Esophagus (tissue), 2 donors: ENCODE measurements around the gene IFT172. TPM values are rescaled to one million over a fixed set of nuclear protein-coding genes. Genes with fewer than 3 reads are reported as not detected.

Source experiments
- H3K27ac ChIP-seq, 2 donors: one replicate each; pipeline ENCODE4 v1.5.1; 2013; ENCODE audit warnings: low read depth in 2 of 2, mild to moderate bottlenecking in 2 of 2, inconsistent platforms in 1 of 2, low read length in 1 of 2, moderate library complexity in 1 of 2
- H3K27me3 ChIP-seq, 2 donors: one replicate each; pipeline ENCODE4 v1.6.1; 2013; ENCODE audit warnings: low read length in 2 of 2, control low read depth in 1 of 2, mild to moderate bottlenecking in 1 of 2; ENCODE audit not compliant: insufficient read depth in 2 of 2, control insufficient read depth in 1 of 2
- H3K36me3 ChIP-seq, 2 donors: one replicate each; pipeline ENCODE4 v1.6.1; 2013; ENCODE audit warnings: low read length in 1 of 2; ENCODE audit not compliant: control insufficient read depth in 2 of 2, insufficient read depth in 2 of 2
- H3K4me1 ChIP-seq, 2 donors: one replicate each; pipeline ENCODE4 v1.6.1; 2013; ENCODE audit warnings: low read length in 1 of 2; ENCODE audit not compliant: control insufficient read depth in 2 of 2, insufficient read depth in 2 of 2
- H3K4me3 ChIP-seq, 2 donors: one replicate each; pipeline ENCODE4 v1.5.1; 2013; ENCODE audit warnings: low read length in 2 of 2, mild to moderate bottlenecking in 2 of 2, low read depth in 1 of 2, moderate library complexity in 1 of 2
- H3K9me3 ChIP-seq, 2 donors: one replicate each; pipeline ENCODE4 v1.6.1; 2013; ENCODE audit warnings: mild to moderate bottlenecking in 2 of 2, low read depth in 1 of 2, low read length in 1 of 2, moderate library complexity in 1 of 2; ENCODE audit not compliant: control insufficient read depth in 2 of 2, insufficient read depth in 1 of 2
- WGBS, 2 donors: extraction: QIAGEN DNeasy Blood & Tissue Kit; methylation state at CpG; one replicate each; pipeline ENCODE4 v1.1.7; 2013; 5-methylcytosine and 5-hydroxymethylcytosine counted together
- polyA plus RNA-seq, 2 donors: library from polyadenylated mRNA; stranded (reverse); fragments of 200-250 nt; gene quantifications; one replicate each; pipeline ENCODE4 v1.2.3, GENCODE V29; 2013
- donor health status: healthy with polysubstance abuse.
- donor health status: Bipolar disorder and iron deficiency.

The IFT172 gene
- polyA plus RNA-seq, 2 donors = 12.8 to 27.5 TPM

DNA sequence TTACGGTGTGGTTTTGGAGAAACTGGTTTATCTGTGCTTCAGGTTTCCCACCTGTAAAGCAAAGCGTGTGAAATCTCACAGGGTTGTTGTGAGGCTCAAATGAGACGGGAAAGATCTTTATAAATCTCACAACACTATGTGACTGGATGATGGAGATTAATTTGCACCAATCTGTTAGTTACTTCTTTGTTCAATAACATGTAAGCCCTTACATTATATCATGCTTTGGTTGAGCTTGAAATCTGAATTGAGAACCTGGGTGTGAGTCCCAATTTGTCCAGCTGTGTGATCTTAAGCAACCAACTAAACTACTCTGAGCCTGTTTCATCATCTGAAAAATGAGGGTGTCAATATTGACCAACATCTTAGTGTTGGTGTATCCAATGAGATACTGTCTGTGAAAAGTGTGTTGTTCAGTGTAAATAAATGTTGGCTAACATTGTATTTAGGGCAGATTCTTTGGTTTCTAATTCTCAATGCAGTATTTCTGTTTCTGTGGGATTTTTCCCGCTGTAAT, 6.4 kb upstream of the IFT172 start:
- Histone ChIP-seq H3K4me3 (no peak overlapping the region), H3K36me3 (peaks cover 0 to 3% of the 10 kb centered on the region in 2 donors), H3K27ac (no peak overlapping the region), H3K4me1 (peaks cover 5 to 14% of the 10 kb centered on the region in 2 donors), H3K9me3 (no peaks in the 10 kb centered on the region), H3K27me3 (no peaks in the 10 kb centered on the region)
- 46 to 69% methylated on average over 4 of the region's 4 CpGs for WGBS, 2 donors

- peak within 1 kb of the TSS in 1 of 2 donors; percentile 34 for H3K27ac ChIP-seq
- H3K4me3 ChIP-seq = peak within 1 kb of the TSS; percentile 61 to 67
- WGBS, 2 donors = 1 to 2% methylated on average over 38 to 70 of the region's 70 CpGs
- H3K9me3 ChIP-seq = no peaks in the 10 kb centered on the region
- H3K36me3 ChIP-seq = peaks cover 0 to 3% of the 10 kb centered on the region in 2 donors
- peaks cover 5 to 14% of the 10 kb centered on the region in 2 donors for H3K4me1 ChIP-seq
- H3K27me3 ChIP-seq = no peaks in the 10 kb centered on the region
Observed at GRCh38 chr2:27494944-27495554, 5.5 kb upstream of the IFT172 start, which contains the start of gene FNDC4. Gene FNDC4 (minus strand): TSS chr2:27495200. CDS start chr2:27494679, 521 bp downstream.

DNA sequence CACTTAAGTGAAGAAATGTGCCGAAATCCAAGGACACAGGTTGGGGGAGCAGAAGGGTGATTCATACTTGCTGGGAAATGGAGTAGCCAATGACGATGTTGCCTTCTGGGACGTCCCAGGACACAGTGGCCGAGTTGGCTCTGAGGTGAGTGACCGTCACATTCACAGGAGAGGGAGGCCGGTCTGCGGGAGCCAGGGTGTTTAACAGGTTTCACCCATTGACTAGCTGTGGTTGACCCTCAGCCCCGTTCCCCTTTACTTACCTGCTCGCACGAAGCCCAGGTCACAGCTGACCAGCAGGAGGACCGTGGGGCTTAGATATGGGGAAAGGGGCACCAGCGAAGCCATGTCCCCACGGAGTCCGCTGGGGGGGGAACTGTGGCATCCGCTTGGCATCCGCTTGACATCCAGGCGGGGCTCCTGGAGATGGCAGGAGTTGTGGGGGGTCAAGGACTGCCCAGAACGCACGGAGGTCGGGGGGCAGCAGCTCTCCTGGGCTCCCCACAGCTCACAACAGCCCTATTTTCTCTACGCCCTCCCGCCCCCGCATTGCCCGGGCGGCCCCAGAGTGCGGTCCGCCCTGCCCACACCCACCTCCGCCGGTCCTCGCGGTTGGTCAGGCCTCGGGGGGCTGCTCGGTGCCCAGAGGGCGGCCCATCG, 4.9 kb upstream of the IFT172 start:
- WGBS, 2 donors = 24 to 31% methylated on average over 28 to 35 of the region's 35 CpGs
- Histone ChIP-seq H3K27me3 (no peaks in the 10 kb centered on the region), H3K9me3 (no peaks in the 10 kb centered on the region), H3K4me3 (peak overlapping the region; percentile 61 to 67), H3K4me1 (peaks cover 5 to 14% of the 10 kb centered on the region in 2 donors), H3K36me3 (peaks cover 0 to 3% of the 10 kb centered on the region in 2 donors), H3K27ac (peak overlapping the region in 1 of 2 donors; percentile 34)

DNA sequence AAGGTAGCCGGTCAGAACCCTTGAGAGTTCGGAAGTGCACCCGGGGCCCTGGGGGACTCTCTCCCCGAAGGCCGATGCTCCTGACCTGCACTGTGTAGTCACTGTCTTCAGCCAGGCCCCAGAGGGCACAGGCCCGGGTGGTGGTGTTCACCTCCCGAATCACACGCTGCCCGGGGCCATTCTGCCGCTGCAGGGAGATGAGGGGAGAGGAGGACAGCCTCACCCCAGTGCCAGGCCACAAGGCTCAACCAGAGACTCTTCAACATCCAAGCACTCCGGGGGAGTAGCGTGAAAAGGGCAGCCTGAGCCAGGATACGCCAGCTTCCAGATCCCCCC, 4.4 kb upstream of the IFT172 start:
- H3K36me3 ChIP-seq = peaks cover 0 to 3% of the 10 kb centered on the region in 2 donors
- no peaks in the 10 kb centered on the region for H3K27me3 ChIP-seq
- no peaks in the 10 kb centered on the region for H3K9me3 ChIP-seq
- peaks cover 5 to 14% of the 10 kb centered on the region in 2 donors for H3K4me1 ChIP-seq
- peak overlapping the region; percentile 61 to 67 for H3K4me3 ChIP-seq
- peak overlapping the region in 1 of 2 donors; percentile 7 for H3K27ac ChIP-seq
- WGBS, 2 donors = 88 to 90% methylated on average over 13 of the region's 13 CpGs

DNA sequence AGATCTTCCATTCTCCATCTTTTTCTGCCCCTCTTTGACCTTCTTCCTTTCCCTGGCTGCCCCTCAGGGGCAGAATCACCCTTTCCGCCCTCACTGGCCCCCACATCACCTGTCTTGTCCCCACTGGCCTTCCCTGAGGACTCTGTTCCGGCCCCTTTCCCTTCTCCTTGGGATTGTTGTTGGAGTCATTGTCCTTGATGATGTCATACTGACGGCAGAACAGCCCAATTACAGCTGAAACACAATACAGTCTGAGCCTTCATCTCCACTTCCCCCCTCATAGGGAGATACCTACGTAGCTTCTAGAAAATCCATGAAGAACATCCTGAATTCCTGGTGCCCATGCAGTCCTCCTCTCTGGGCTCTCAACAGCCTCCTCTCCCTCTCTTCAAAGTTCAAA, 3.0 kb upstream of the IFT172 start:
- H3K9me3 ChIP-seq = no peaks in the 10 kb centered on the region
- peaks cover 0 to 3% of the 10 kb centered on the region in 2 donors for H3K36me3 ChIP-seq
- WGBS, 2 donors = 87 to 93% methylated on average over 4 of the region's 4 CpGs
- no peak overlapping the region for H3K4me3 ChIP-seq
- no peaks in the 10 kb centered on the region for H3K27me3 ChIP-seq
- no peak overlapping the region for H3K27ac ChIP-seq
- H3K4me1 ChIP-seq = peaks cover 5 to 11% of the 10 kb centered on the region in 2 donors

DNA sequence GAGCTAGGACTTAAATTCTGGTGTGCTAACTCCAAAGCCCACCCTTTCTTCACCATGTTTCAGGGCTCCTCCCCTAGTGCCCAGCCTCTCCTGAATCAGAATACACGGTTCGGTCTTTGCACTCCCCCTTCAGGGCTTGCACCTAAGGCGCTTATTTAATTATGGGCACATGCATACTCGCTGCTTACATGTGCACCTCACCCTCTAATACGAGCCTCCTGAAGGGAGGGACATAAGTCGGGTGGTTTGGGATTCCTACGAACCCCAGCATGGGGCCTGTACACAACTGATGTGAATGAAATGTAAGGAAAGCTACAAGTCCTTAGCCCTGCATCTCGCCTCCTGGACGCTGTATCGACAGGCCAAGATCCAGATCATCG, 435 bp downstream of the IFT172 start:
- peak overlapping the region; percentile 52 to 60 for H3K4me3 ChIP-seq
- peak overlapping the region; percentile 55 to 86 for H3K27ac ChIP-seq
- WGBS, 2 donors = 2 to 3% methylated on average over 11 of the region's 11 CpGs

DNA sequence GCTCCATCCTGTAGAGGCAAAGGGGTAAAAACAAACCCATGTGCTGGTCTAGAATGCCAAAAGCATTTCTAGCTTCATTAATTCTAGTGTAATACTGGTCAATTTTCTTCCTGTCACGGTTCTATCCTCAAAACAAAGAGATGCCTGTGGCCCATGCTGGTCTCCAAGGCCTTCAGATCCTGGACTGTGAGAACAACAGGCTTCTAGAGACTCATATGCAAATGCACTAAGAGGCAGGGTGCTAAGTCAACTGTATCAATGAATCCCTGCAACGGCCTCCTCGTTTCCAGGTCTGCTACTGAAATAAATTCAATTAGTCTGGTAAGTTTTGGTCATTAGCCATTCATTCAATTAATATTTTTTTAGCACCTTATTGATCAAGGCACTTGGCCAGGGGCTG, 4.0 kb downstream of the IFT172 start:
- no peaks in the 10 kb centered on the region for H3K27me3 ChIP-seq
- 73 to 74% methylated on average over 3 of the region's 3 CpGs for WGBS, 2 donors
- H3K4me1 ChIP-seq = no peaks in the 10 kb centered on the region
- no peaks in the 10 kb centered on the region for H3K9me3 ChIP-seq
- no peak overlapping the region for H3K4me3 ChIP-seq
- H3K27ac ChIP-seq = no peak overlapping the region
- H3K36me3 ChIP-seq = peaks cover 6 to 7% of the 10 kb centered on the region in 2 donors

More for the DNA sequence above, 435 bp downstream of the IFT172 start:
- Histone ChIP-seq H3K27me3 (no peaks in the 10 kb centered on the region), H3K4me1 (no peaks in the 10 kb centered on the region), H3K9me3 (no peaks in the 10 kb centered on the region), H3K36me3 (peaks cover 0 to 3% of the 10 kb centered on the region in 2 donors)

- Histone ChIP-seq H3K27ac (no peak overlapping the region), H3K36me3 (peaks cover 3 to 10% of the 10 kb centered on the region in 2 donors), H3K9me3 (no peaks in the 10 kb centered on the region), H3K4me3 (no peak overlapping the region), H3K27me3 (no peaks in the 10 kb centered on the region), H3K4me1 (no peaks in the 10 kb centered on the region)
- 93 to 94% methylated on average over 5 of the region's 5 CpGs for WGBS, 2 donors
Observed at GRCh38 chr2:27471961-27472360, 17.6 kb downstream of the IFT172 start.

DNA sequence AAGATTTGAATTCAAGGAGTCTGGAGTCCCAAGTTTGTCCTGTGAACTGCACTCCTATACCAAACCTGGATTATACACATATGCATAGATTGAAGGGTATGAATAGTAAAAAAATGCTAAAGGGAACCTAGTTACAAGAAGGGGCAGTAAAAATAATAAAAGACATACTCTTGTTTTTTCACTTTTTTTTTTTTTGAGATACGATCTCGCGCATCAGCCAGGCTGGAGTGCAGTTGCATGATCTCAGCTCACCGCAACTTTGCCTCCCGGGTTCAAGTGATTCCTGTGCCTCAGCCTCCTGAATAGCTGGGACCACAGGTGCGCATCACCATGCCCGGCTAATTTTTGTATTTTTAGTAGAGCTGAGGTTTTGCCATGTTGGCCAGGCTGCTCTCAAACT, 25.1 kb downstream of the IFT172 start:
- Histone ChIP-seq H3K4me1 (no peaks in the 10 kb centered on the region), H3K36me3 (no peaks in the 10 kb centered on the region), H3K27ac (no peak overlapping the region), H3K27me3 (no peaks in the 10 kb centered on the region), H3K4me3 (no peak overlapping the region), H3K9me3 (no peaks in the 10 kb centered on the region)
- 96 to 98% methylated on average over 7 of the region's 7 CpGs for WGBS, 2 donors
